HL-60/S4 treated with retinoic acid at 250 ng/mL for 4 days and 3 days (cell line): Measurements from ENCODE around the gene CACTIN.

Experiments
- in situ Hi-C: fragments of 300-500 bp; cut with MboI; formaldehyde crosslinking; loops from 2 replicates; pipeline ENCODE4 v1.7.0; 2022; ENCODE audit warnings: low sequenced_read_pairs

Gene CACTIN

GRCh38 chr19:3646336-3647092, 19.9 kb upstream of the CACTIN start:
- in situ Hi-C loops: no loop called here

- in situ Hi-C loops: no loop called here
Measured at GRCh38 chr19:3645726-3646125, 19.1 kb upstream of the CACTIN start.

DNA sequence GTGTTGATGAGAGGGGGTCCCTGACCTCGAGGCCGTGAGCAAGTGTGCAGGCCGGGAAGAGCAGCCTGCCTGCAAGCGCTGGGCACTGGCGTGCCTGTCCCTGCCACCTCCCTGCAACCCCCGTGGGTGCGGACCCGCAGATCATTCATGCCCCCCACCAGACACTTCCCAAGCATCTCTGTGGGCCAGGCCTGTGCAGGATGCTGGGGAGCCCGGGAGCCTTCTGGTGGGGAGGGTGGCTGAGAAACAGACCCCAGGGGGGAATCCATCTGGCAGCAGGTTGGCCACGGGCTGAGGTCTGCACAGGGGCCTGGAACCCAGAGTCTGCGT, 18.4 kb upstream of the CACTIN start:
- in situ Hi-C loops: no loop called here

DNA sequence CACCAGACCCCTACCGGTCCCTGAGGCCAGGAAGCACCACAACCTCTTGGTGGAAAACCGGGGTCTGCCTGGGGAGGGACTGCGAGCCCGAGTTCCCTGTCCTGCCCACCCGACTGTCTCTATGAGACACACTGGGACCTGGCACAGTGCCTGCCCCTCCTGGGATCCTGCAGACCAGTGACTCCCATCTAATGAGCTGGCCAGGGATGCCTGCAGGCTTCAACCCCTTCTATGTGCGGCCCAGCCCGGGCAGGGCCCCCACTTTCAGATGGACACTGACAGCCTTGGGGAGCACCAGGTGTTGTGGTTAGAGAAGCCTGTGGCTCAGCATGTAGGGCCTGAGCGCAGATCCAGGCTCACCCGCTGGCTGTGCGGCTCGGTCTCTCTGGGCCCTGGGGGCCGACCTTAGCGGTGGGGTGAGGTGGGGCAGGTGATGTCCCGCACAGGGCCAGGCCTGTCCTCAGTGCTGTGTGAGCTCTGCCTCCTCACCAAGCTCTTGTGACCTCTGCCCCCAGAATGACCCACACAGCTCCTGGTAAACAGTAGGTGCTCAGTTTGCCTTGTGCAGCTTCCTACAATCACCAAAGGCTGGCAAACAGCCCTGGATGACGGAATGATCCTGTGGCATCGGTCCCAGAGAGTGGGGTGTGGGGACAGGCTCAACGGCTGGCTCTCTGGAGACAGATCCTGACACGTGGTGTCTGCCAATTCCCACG, 17.9 kb upstream of the CACTIN start:
- in situ Hi-C loops: no loop called here

- in situ Hi-C loops: no loop called here
Measured at GRCh38 chr19:3643674-3644313, 17.2 kb upstream of the CACTIN start.

- in situ Hi-C loops: no loop called here
Measured at GRCh38 chr19:3642987-3643673, 16.5 kb upstream of the CACTIN start.

DNA sequence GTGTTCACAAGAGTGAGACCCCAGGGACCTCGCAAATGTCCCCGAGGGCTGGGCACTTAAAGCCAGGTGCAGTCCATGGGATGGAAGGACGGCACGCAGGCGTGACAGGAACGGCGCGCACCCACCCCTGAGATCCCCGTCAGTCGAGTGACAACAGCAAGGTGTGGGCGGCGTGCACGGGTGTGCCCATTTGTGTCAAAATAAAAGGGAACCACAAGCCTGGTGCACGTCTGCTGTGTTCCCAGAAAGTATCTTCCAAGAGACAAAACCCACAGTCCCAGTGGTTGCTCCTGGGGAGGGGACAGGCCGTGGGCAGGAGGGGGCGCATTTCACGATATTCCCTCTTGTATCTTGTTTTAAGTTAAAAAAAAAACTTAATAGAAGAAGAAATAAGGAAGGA, 15.7 kb upstream of the CACTIN start:
- in situ Hi-C loops: no loop called here

DNA sequence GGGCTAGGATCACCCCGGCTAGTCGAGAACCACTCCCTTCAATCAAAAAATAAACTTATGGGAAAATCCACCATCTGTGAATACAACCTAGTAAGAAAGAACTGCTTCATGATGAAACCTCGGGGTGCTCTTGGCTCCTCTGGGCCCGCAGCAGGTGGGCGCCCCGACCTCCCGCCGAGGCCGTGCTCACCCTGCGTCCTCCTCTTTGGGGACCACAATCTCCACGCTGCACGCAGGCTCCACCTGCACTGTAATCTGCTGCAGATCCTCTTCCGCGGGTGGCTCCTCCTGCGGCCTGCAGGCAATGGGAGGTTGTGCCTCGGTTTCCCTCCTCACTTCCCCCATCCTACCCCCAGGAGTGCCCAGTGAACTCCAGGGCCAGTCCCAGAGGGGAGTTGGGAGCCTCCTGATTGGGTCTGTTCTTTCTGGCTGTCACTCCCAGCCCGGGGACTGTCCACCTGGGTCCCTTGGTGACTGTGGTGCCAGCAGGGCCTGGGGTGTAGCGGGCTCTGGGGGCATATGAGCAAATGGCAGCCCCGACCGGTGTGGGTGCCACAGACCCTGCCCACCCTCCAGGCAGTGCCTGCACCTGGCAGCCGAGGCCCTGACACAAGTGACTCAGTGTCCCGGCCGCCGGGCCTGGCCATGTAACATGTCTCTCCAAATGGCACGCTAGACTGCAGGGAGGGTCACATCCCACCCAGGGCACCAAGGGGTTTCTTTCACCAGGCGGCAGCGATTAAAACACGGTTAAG, 15.1 kb upstream of the CACTIN start:
- in situ Hi-C loops: no loop called here

GRCh38 chr19:3639479-3639878, 12.9 kb upstream of the CACTIN start:
- in situ Hi-C loops: no loop called here

DNA sequence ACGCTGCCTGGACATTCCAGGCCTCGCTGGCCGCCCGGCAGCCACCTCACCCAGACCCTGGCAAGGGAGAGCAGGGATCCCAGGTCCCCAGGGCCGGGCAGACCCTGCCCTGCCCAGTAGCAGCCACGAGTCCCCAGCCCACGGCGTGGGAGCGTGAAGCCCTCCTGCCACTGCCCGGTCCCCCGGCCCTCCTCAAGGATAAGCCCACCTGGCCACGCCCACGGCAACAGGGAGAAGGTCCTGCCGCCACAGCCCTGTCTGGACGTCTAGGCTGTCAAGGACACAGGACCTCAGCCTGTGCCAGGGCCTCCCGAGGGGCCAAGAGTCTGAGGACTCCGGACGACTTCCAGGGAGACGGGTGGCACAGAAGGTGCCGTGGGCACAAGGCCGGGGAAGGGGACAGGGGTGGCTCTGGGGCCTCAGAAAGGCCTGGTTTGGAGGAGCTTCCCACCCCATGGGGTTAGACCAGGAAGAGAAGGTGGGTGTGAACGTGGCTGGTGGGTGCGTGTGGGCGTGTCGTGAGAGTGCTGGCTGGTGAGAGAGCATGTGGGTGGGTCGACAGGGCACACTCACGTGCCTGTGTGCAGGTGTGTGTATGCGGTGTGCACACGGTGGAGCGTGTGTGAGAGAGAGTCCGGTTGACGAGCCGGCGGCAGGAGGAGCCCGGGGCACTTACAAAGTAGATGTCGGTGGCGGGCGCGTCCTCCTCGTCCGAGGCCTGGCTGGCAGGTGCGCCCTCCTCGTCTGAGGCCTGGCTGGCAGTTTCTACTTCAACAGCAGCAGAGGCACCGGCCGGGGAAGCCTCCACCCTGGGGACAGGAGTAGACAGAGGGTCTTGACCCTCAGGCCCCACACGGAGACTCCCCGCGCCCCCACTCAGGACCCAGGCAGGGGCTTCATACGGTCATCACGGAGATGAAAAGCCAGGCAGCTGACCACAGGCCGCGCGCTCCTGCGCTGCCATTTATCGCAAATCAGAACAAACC, 11.9 kb upstream of the CACTIN start:
- in situ Hi-C loops: no loop called here

DNA sequence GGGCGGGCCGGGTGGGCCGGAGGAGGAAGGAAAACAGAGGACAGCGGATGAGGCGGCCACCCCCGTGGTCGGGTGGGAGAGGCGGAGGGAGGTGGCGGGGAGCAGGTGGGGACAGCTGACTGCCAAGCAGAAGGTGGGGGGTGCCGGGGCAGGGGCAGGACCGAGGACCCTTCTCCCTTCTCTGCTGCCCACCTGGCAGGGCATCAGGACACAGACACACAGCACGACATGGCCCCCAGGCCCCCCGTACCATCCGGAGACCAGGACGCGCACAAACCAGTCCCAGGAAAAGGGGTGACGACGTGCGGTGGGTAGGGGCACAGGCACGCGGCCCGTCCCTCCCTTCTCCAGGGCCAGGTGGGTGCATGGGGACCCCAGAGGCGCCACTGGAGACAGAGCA, 11.0 kb upstream of the CACTIN start:
- in situ Hi-C loops: no loop called here

DNA sequence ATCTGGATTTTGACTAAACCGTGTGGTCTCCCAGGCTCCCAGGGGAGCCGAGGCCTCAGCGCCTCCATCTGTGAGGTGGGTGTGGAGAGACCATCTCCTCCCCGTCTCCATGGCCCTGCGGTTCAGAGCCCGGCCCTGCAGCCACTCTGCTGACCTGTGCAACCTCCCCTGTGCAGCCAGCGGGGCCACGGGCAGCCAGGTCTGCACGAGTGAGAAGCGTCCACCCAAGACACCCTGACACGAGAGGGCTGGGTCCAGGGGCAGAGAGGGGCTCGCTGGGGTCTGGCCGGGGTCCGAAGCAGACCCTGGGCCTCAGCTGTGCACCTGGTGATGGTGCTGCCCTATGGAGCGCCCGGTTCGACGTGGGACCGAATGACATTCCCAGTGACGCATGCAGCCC, 10.4 kb upstream of the CACTIN start:
- in situ Hi-C loops: no loop called here

DNA sequence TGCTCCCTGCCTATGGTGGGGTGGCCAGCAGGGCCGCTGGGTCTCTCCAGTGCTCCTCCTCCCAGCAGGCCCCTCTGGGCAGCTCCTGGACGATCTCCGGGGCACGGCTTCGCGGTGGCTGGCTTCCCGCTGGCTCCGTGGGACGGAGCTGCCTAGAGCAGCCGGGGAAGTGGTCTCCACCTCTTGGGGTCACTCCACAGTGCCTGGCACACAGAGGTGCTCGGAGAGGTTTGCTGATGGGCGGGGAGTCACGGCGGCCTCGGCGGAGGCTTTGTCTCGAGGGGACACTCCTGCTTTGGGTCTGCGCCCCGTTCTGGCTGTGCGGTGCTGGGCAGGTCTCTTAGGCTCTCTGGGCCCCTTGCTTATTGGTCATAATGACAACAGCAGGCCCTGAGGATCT, 9.9 kb upstream of the CACTIN start:
- in situ Hi-C loops: no loop called here

- in situ Hi-C loops: no loop called here
Measured at GRCh38 chr19:3634496-3635045, 8.0 kb upstream of the CACTIN start.

GRCh38 chr19:3633559-3633988, 7.0 kb upstream of the CACTIN start:
- in situ Hi-C loops: no loop called here

- in situ Hi-C loops: no loop called here
Measured at GRCh38 chr19:3632739-3633558, 6.4 kb upstream of the CACTIN start.

- in situ Hi-C loops: no loop called here
Measured at GRCh38 chr19:3632098-3632497, 5.5 kb upstream of the CACTIN start.

- in situ Hi-C loops: no loop called here
Measured at GRCh38 chr19:3631053-3631861, 4.7 kb upstream of the CACTIN start.
